ENCODE data around the gene GLI3. TPM values are rescaled to one million over a fixed set of nuclear protein-coding genes. Genes with fewer than 3 reads are reported as not detected.

GLI3 gene
- total and polyA plus RNA-seq, 10 of the 15 experiments (the other 5 are each of a cell fraction or from before 2014, with no cell fraction given): 0.01 TPM; not detected in 8

DNA sequence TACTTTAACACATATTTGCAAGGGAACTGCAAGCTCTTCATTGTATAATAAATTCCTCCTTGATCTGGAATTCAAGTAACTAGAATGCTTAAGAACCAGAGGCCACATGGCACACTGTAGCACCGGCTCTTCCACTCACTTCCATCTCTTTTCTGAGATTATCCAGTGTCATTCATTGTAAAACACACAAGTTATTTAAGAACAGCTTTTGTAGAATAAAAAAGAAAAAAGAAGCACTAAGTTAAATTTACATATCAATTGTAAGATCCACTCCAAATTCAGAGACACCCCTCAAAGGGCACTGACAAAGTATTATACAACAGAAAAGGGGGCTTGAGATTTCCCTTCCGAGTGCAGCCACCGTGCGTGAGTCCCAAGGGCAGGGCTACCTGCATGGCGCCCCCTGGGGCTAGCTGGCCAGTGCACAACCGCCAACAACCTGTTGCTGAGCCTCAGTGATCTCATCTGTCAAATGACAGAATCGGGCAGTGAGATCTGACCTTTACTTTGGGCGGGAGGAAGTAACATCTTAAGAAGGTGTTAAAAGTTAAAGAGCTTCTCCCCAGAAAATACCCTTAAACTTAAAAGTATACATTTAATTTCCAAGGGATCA, 12.5 kb downstream of the GLI3 start (continued):
- no peak for TF ChIP-seq SUPT20H (IDR thresholded peaks at IDR 0.05; ENCODE audit: borderline replicate concordance, control insufficient read depth, low read depth, low read length)
- no peak for TF ChIP-seq CREM (IDR thresholded peaks at IDR 0.05; ENCODE audit: low read depth)
- no peak for TF ChIP-seq JUND (IDR thresholded peaks at IDR 0.05; ENCODE audit: low read depth, low read length)

DNA sequence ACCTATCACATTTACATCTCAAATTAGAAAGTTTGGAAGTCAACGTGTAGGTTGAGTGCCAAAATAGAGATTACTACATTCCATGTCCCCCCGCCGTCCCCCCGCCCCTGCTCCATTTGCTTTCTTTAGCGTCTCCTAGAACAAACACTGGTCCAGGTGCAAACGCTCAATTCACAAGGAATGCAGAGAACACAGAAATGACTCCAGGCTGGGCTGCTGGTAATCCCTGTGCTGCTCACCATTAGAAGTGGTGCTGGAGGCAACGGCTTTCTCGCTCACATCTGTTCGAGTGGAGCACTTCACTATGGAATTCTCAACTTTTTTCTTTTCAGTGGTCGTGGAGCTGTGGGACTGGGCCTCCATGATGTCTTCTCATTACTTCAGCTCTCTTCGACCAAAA, 14.1 kb downstream of the GLI3 start:
- ChIA-PET POLR2A (no interaction called here), CTCF (interaction anchor here (0.9 kb wide), 1 partner anchor 246 kb away, joined by 3 read pairs; no protein-coding TSS in a partner anchor)

More for the DNA sequence above, 14.1 kb downstream of the GLI3 start:
- no peak overlapping the region for H3K9ac ChIP-seq (ENCODE audit: control insufficient read depth, insufficient read depth, low read length)
- in situ Hi-C loops (cut with MboI): no loop called here
- no peak overlapping the region for H3K4me2 ChIP-seq (ENCODE audit: control insufficient read depth, insufficient read depth)
- no peak overlapping the region for H2AFZ ChIP-seq (ENCODE audit: control insufficient read depth, low read depth, low read length)
- ATAC-seq: no peak
- H3K79me2 ChIP-seq (ENCODE audit: control insufficient read depth, insufficient read depth, low read length): no peaks in the 10 kb centered on the region
- H3K27me3 ChIP-seq (replicated peaks in 1 of 2; ENCODE audit: control insufficient read depth in 2 of 2, insufficient read depth in 2 of 2, low read length in 1 of 2): peaks cover 0 to 3% of the 10 kb centered on the region in 2 experiments; a peak in 2 of 4 replicates
- DNase-seq (ENCODE audit: low read depth, low spot score): no peak
- intact Hi-C loops (cut with micrococcal nuclease; ENCODE audit: unreplicated experiment): no loop called here
- FAIRE-seq: no peak
- BruUV-seq (replicated peaks): no TSS peak
- ChIA-PET RAD21 (ENCODE audit: unreplicated experiment) (no interaction called here), SMC1A (ENCODE audit: uncharacterized antibody, unreplicated experiment) (interaction anchor here (0.8 kb wide), 1 partner anchor 8 kb away, joined by 3 read pairs; no protein-coding TSS in a partner anchor)
- H3K4me1 ChIP-seq (ENCODE audit: control insufficient read depth, insufficient read depth, low read length): no peaks in the 10 kb centered on the region
- no peaks in the 10 kb centered on the region for H3K36me3 ChIP-seq (ENCODE audit: control insufficient read depth in 2 of 2, insufficient read depth in 2 of 2, low read length in 1 of 2)
- 56% methylated on average over 11 of the region's 11 CpGs for whole genome bisulfite sequencing (ENCODE audit: insufficient coverage, insufficient replicate concordance, low lambda C conversion rate, missing lambda C conversion rate)
- H3K27ac ChIP-seq (ENCODE audit: control insufficient read depth, insufficient read depth): no peak overlapping the region
- TF ChIP-seq CBX5 (IDR thresholded peaks at IDR 0.05; ENCODE audit: low read depth) (no peak), TARDBP (IDR thresholded peaks at IDR 0.05; ENCODE audit: borderline replicate concordance) (no peak), ZSCAN29 (IDR thresholded peaks at IDR 0.05) (no peak)
- TF ChIP-seq, protein P1, sequence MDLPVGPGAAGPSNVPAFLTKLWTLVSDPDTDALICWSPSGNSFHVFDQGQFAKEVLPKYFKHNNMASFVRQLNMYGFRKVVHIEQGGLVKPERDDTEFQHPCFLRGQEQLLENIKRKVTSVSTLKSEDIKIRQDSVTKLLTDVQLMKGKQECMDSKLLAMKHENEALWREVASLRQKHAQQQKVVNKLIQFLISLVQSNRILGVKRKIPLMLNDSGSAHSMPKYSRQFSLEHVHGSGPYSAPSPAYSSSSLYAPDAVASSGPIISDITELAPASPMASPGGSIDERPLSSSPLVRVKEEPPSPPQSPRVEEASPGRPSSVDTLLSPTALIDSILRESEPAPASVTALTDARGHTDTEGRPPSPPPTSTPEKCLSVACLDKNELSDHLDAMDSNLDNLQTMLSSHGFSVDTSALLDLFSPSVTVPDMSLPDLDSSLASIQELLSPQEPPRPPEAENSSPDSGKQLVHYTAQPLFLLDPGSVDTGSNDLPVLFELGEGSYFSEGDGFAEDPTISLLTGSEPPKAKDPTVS (IDR thresholded peaks at IDR 0.05; ENCODE audit: low read depth, low read length): no peak
- TF ChIP-seq, protein P2, sequence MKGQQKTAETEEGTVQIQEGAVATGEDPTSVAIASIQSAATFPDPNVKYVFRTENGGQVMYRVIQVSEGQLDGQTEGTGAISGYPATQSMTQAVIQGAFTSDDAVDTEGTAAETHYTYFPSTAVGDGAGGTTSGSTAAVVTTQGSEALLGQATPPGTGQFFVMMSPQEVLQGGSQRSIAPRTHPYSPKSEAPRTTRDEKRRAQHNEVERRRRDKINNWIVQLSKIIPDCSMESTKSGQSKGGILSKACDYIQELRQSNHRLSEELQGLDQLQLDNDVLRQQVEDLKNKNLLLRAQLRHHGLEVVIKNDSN (IDR thresholded peaks at IDR 0.05; ENCODE audit: borderline replicate concordance, extremely low read length, insufficient read depth, low read depth, low read length): no peak
- H4K20me1 ChIP-seq (ENCODE audit: control insufficient read depth, insufficient read depth): no peaks in the 10 kb centered on the region
- H3K4me3 ChIP-seq: no peak overlapping the region
- no peaks in the 10 kb centered on the region for H3K9me3 ChIP-seq (replicated peaks; ENCODE audit: control insufficient read depth, insufficient read depth, low read length)

Data from GM12878 (cell line).